WTC11 (cell line): ENCODE data around the gene PCDHA9.

Experiments used
- CTCF ChIP-seq: fragments of 200-600 bp; IDR thresholded peaks from 2 replicates; pipeline ENCODE4 v1.8.0; 2022; ENCODE audit warnings: antibody characterized with exemption
- ESRRA ChIP-seq: sonication (generic); formaldehyde crosslinking; IDR thresholded peaks from 2 replicates; pipeline ENCODE4 v1.8.1; 2022; ENCODE audit warnings: mild to moderate bottlenecking, missing genetic modification reagents, borderline replicate concordance
- GABPB1 ChIP-seq: sonication (generic); formaldehyde crosslinking; IDR thresholded peaks from 2 replicates; pipeline ENCODE4 v1.8.1; 2023; ENCODE audit warnings: mild to moderate bottlenecking, missing genetic modification reagents
- PRDM15 ChIP-seq: sonication (generic); formaldehyde crosslinking; IDR thresholded peaks from 2 replicates; pipeline ENCODE4 v1.8.0; 2022; ENCODE audit warnings: missing genetic modification reagents
- SOX15 ChIP-seq: fragments of 250-450 bp; sonication (Bioruptor Pico); IDR thresholded peaks from 2 replicates; pipeline ENCODE4 v1.9.0; 2021; ENCODE audit warnings: mild to moderate bottlenecking
- TEAD4 ChIP-seq: sonication (generic); formaldehyde crosslinking; IDR thresholded peaks from 2 replicates; pipeline ENCODE4 v1.8.0; 2022; ENCODE audit warnings: mild to moderate bottlenecking, missing genetic modification reagents

- TF ChIP-seq CTCF, result no peak
- no peak for TF ChIP-seq TEAD4 (CRISPR knock-in tag)
- TF ChIP-seq ESRRA (CRISPR knock-in tag), result no peak
- no peak for TF ChIP-seq PRDM15
- no peak for TF ChIP-seq GABPB1
- TF ChIP-seq SOX15 (CRISPR knock-in tag), result no peak
Measured at GRCh38 chr5:140868721-140869554, 20.8 kb downstream of the PCDHA9 start, which contains the start of gene PCDHA11.
